H1 (cell line): ENCODE measurements around the gene LCN6. TPM values are rescaled to one million over a fixed set of nuclear protein-coding genes. Genes with fewer than 3 reads are reported as not detected.

ENCODE experiments used
- CTCF ChIA-PET: fragments of 300-600 bp; sonication (Branson Sonifier 250); formaldehyde crosslinking; loops from one replicate; lab custom pipeline; 2021; ENCODE audit not compliant: partially characterized antibody; lab: Charles Lee
- POLR2A ChIA-PET: fragments of 300-600 bp; sonication (Branson Sonifier 250); formaldehyde crosslinking; loops from one replicate; lab custom pipeline; 2021; ENCODE audit warnings: inconsistent platforms; ENCODE audit not compliant: partially characterized antibody; lab: Charles Lee
- DNase-seq, 2 experiments: peaks; one replicate each; pipeline versions ENCODE4 v3.0.0 to v3.0.0-alpha.2; 2010 to 2022; ENCODE audit warnings: low spot score in 2 of 2, low read depth in 1 of 2, mixed read lengths in 1 of 2
- FAIRE-seq: peaks from 2 replicates; lab custom pipeline; 2011; peaks lifted over from hg19 to GRCh38; lab: Jason Lieb, UNC
- H2AFZ ChIP-seq: 2 replicates; pipeline ENCODE4 v1.8.1; 2012; ENCODE audit warnings: low read length, inconsistent platforms
- H2AK5ac ChIP-seq: 2 replicates; pipeline ENCODE4 v1.6.1; 2013; ENCODE audit warnings: low read depth, low read length
- H2BK120ac ChIP-seq: replicated peaks from 2 replicates; pipeline ENCODE3; 2013; ENCODE audit warnings: low read depth, low read length, inconsistent platforms
- H2BK12ac ChIP-seq: 2 replicates; pipeline ENCODE4 v1.6.1; 2013; ENCODE audit warnings: low read depth, low read length
- H2BK15ac ChIP-seq: 2 replicates; pipeline ENCODE4 v1.6.1; 2013; ENCODE audit warnings: low read length
- H2BK20ac ChIP-seq: 2 replicates; pipeline ENCODE4 v1.6.1; 2013; ENCODE audit warnings: low read length
- H2BK5ac ChIP-seq: 2 replicates; pipeline ENCODE4 v1.6.1; 2013; ENCODE audit warnings: low read depth, low read length
- H3K14ac ChIP-seq: 2 replicates; pipeline ENCODE4 v1.6.1; 2013; ENCODE audit warnings: inconsistent platforms; ENCODE audit not compliant: insufficient read length
- H3K18ac ChIP-seq: 2 replicates; pipeline ENCODE4 v1.6.1; 2013; ENCODE audit warnings: low read length; ENCODE audit errors: extremely low read depth
- H3K23ac ChIP-seq: 2 replicates; pipeline ENCODE4 v1.6.1; 2013; ENCODE audit warnings: inconsistent platforms; ENCODE audit not compliant: insufficient read length
- H3K23me2 ChIP-seq: 2 replicates; pipeline ENCODE4 v1.6.1; 2013; ENCODE audit warnings: low read depth, low read length
- H3K27ac ChIP-seq: 2 replicates; pipeline ENCODE4 v1.6.1; 2011; ENCODE audit warnings: low read depth, low read length, inconsistent platforms
- H3K27me3 ChIP-seq, 4 experiments: replicated peaks in 1 of 4; 1 replicate in 1 of 4; 2 replicates in 3 of 4; pipeline versions ENCODE4 v1.6.1 to v1.8.1; 2011 to 2013; ENCODE audit warnings: low read length in 3 of 4, mild to moderate bottlenecking in 3 of 4, inconsistent platforms in 2 of 4, mixed read lengths in 2 of 4, moderate library complexity in 1 of 4; ENCODE audit not compliant: control insufficient read depth in 3 of 4, insufficient read depth in 3 of 4; ENCODE audit errors: extremely low read depth in 1 of 4
- H3K36me3 ChIP-seq, 4 experiments: 2 replicates each; pipeline versions ENCODE4 v1.6.1 to v1.8.1; 2011 to 2013; ENCODE audit warnings: mild to moderate bottlenecking in 4 of 4, low read length in 3 of 4, moderate library complexity in 2 of 4, control low read depth in 1 of 4, inconsistent platforms in 1 of 4; ENCODE audit not compliant: insufficient read depth in 4 of 4, control insufficient read depth in 2 of 4
- H3K4ac ChIP-seq: replicated peaks from 2 replicates; pipeline ENCODE3; 2013; ENCODE audit warnings: low read length, low read depth, mixed read lengths, inconsistent platforms; ENCODE audit not compliant: insufficient read length
- H3K4me1 ChIP-seq, 4 experiments: replicated peaks in 1 of 4; 1 replicate in 1 of 4; 2 replicates in 3 of 4; pipeline versions ENCODE4 v1.6.1 to v1.8.1; 2011 to 2013; ENCODE audit warnings: low read length in 3 of 4, inconsistent platforms in 2 of 4, mixed read lengths in 1 of 4; ENCODE audit not compliant: insufficient read depth in 4 of 4, control insufficient read depth in 3 of 4
- H3K4me2 ChIP-seq, 2 experiments: 2 replicates each; pipeline versions ENCODE4 v1.6.1 to v1.8.1; 2011 to 2013; ENCODE audit warnings: low read depth in 2 of 2, low read length in 2 of 2, control low read depth in 1 of 2, inconsistent platforms in 1 of 2, mild to moderate bottlenecking in 1 of 2; ENCODE audit not compliant: insufficient read depth in 1 of 2
- H3K4me3 ChIP-seq, 4 experiments: fragments of 200-600, 300-600 bp in 1 of 4; sonication (generic), shearing (Covaris generic), sonication (Bioruptor Twin) in 1 of 4; 2 replicates each; pipeline versions ENCODE4 v1.5.1 to v1.8.1; 2011 to 2016; ENCODE audit warnings: low read length in 4 of 4, low read depth in 3 of 4, control low read depth in 2 of 4, inconsistent platforms in 2 of 4, mild to moderate bottlenecking in 2 of 4, mixed read lengths in 1 of 4, moderate library complexity in 1 of 4; ENCODE audit not compliant: insufficient read depth in 2 of 4; ENCODE audit errors: extremely low read depth in 1 of 4
- H3K56ac ChIP-seq: replicated peaks from 2 replicates; pipeline ENCODE3; 2013; ENCODE audit warnings: low read depth, mild to moderate bottlenecking, mixed read lengths, low read length, inconsistent platforms; ENCODE audit not compliant: insufficient read length
- H3K79me1 ChIP-seq: 2 replicates; pipeline ENCODE4 v1.6.1; 2013; ENCODE audit warnings: low read depth, low read length, control low read depth
- H3K79me2 ChIP-seq, 2 experiments: 2 replicates each; pipeline versions ENCODE4 v1.6.1 to v1.8.1; 2012 to 2013; ENCODE audit warnings: low read length in 2 of 2, mild to moderate bottlenecking in 2 of 2, inconsistent platforms in 1 of 2; ENCODE audit not compliant: insufficient read depth in 2 of 2, control insufficient read depth in 1 of 2
- H3K9ac ChIP-seq, 4 experiments: replicated peaks in 1 of 4; 1 replicate in 1 of 4; 2 replicates in 3 of 4; pipeline versions ENCODE4 v1.6.1 to v1.8.1; 2011 to 2013; ENCODE audit warnings: low read depth in 3 of 4, low read length in 3 of 4, control low read depth in 2 of 4, mild to moderate bottlenecking in 2 of 4, moderate library complexity in 2 of 4, inconsistent platforms in 1 of 4; ENCODE audit errors: extremely low read depth in 1 of 4
- H3K9me3 ChIP-seq, 2 experiments: 2 replicates each; pipeline versions ENCODE4 v1.6.1 to v1.8.1; 2012 to 2013; ENCODE audit warnings: mild to moderate bottlenecking in 2 of 2, moderate library complexity in 2 of 2, control low read depth in 1 of 2, inconsistent platforms in 1 of 2, low read depth in 1 of 2, low read length in 1 of 2, mixed read lengths in 1 of 2; ENCODE audit not compliant: insufficient read depth in 2 of 2
- H4K20me1 ChIP-seq, 2 experiments: replicated peaks in 1 of 2; 2 replicates each; pipeline versions ENCODE3 to v1.8.1; 2011 to 2013; ENCODE audit warnings: inconsistent platforms in 2 of 2, low read length in 2 of 2, mild to moderate bottlenecking in 1 of 2; ENCODE audit not compliant: insufficient read depth in 2 of 2, control insufficient read depth in 1 of 2
- H4K5ac ChIP-seq: 2 replicates; pipeline ENCODE4 v1.6.1; 2013; ENCODE audit warnings: low read length, low read depth, mixed read lengths, inconsistent platforms; ENCODE audit not compliant: insufficient read length
- H4K8ac ChIP-seq: 2 replicates; pipeline ENCODE4 v1.8.0; 2013; ENCODE audit warnings: mild to moderate bottlenecking, moderate library complexity, low read length, inconsistent platforms; ENCODE audit not compliant: insufficient read depth; ENCODE audit errors: extremely low read depth
- H4K91ac ChIP-seq: replicated peaks from 2 replicates; pipeline ENCODE3; 2013; ENCODE audit warnings: low read length, mixed read lengths, inconsistent platforms; ENCODE audit not compliant: insufficient read length
- CHD1 ChIP-seq: IDR thresholded peaks from 2 replicates; pipeline ENCODE4 v1.6.1; 2012; ENCODE audit warnings: low read depth, low read length, improper control_type of control experiment
- HDAC2 ChIP-seq, 2 experiments: fragments of 300-600 bp in 1 of 2; sonication (generic) in 1 of 2; IDR thresholded peaks; 2 replicates each; pipeline ENCODE4 v1.6.1; 2011 to 2012; ENCODE audit warnings: low read depth in 2 of 2, low read length in 2 of 2, mild to moderate bottlenecking in 2 of 2, moderate library complexity in 2 of 2, borderline replicate concordance in 1 of 2, inconsistent platforms in 1 of 2
- POLR2A ChIP-seq, 2 experiments: IDR thresholded peaks; 1 replicate in 1 of 2; 2 replicates in 1 of 2; pipeline ENCODE4 v1.6.1; 2011; ENCODE audit warnings: low read depth in 2 of 2, low read length in 2 of 2, mild to moderate bottlenecking in 2 of 2; ENCODE audit errors: control extremely low read depth in 1 of 2
- POLR2AphosphoS5 ChIP-seq: IDR thresholded peaks from 2 replicates; pipeline ENCODE4 v1.6.1; 2011; ENCODE audit warnings: low read depth, low read length
- SAP30 ChIP-seq: fragments of 300-600 bp; sonication (generic); IDR thresholded peaks from 2 replicates; pipeline ENCODE4 v1.7.1; 2012; ENCODE audit warnings: low read length, moderate library complexity, mild to moderate bottlenecking, inconsistent platforms; ENCODE audit not compliant: insufficient read depth, insufficient replicate concordance
- YY1 ChIP-seq: IDR thresholded peaks from 2 replicates; pipeline ENCODE4 v1.6.1; 2011; ENCODE audit warnings: low read depth, mild to moderate bottlenecking, low read length
- WGBS, 2 experiments: shearing (Covaris generic) in 1 of 2; methylation state at CpG; one replicate each; pipeline versions ENCODE4 v1.1.6 to v1.1.7; 2013 to 2015; ENCODE audit warnings: low lambda C conversion rate in 2 of 2, mixed read lengths in 2 of 2, inconsistent platforms in 1 of 2, low coverage in 1 of 2, missing lambda C conversion rate in 1 of 2; ENCODE audit not compliant: insufficient replicate concordance in 2 of 2, insufficient coverage in 1 of 2, insufficient read length in 1 of 2; ENCODE audit errors: extremely low coverage in 1 of 2, missing lambda C conversion rate in 1 of 2; 5-methylcytosine and 5-hydroxymethylcytosine counted together
- polyA plus RNA-seq, 7 experiments: library from polyadenylated mRNA; depleted of rRNA in 3 of 7; stranded (reverse) in 5 of 7; unstranded in 2 of 7; fragments of >200 nt in 5 of 7; fragments of 200-250 nt in 2 of 7; gene quantifications; 1 replicate in 5 of 7; 2 replicates in 1 of 7; 4 replicates in 1 of 7; pipeline versions ENCODE4 v1.2.1 to v1.2.3, GENCODE V29; 2011 to 2013; ENCODE audit warnings: missing spikeins in 2 of 7, mixed read lengths in 2 of 7
- total RNA-seq: library from RNA; stranded (reverse); fragmentation: NEBNext Ultra II Directional; extraction: Animal tissue kit (Norgen Biotek cat#: 25700); gene quantifications from 2 replicates; pipeline ENCODE4 v1.2.1, GENCODE V29; 2021
- TF ChIP-seq, protein P1 (sequence below): IDR thresholded peaks from 2 replicates; pipeline ENCODE4 v1.6.1; 2012; ENCODE audit warnings: low read length, inconsistent platforms

Gene LCN6
- total and polyA plus RNA-seq, 2 of the 8 experiments (the other 6 are each of a cell fraction or from before 2014, with no cell fraction given): not detected

DNA sequence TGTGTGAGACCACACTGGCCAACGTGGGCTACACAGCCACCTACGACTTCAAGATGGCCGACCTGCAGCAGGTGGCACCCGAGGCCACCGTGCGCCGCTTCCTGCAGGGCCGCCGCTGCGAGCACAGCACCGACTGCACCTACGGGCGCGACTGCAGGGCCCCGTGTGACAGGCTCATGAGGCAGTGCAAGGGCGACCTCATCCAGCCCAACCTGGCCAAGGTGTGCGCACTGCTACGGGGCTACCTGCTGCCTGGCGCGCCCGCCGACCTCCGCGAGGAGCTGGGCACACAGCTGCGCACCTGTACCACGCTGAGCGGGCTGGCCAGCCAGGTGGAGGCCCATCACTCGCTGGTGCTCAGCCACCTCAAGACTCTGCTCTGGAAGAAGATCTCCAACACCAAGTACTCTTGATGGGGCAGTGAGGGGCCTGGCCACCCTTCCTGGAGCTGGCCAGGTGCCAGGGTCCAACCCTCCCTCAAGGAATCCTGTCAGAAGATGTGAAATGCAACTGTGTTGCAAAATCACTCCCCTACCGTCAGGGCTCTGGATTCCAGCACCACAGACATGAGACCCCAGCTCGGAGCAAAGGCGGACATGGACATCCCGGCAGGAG is 24.9 kb downstream of the LCN6 start:
- Histone ChIP-seq H2BK5ac (peak overlapping the region; percentile 24; the same call in 1 of the 2 replicates), H3K9ac (no peak overlapping the region), H2BK15ac (no peak overlapping the region), H2BK12ac (no peak overlapping the region), H3K56ac (no peak overlapping the region), H2BK120ac (no peak overlapping the region), H3K4me1 (peaks cover 3 to 22% (median 4%) of the 10 kb centered on the region in 4 experiments), H3K18ac (no peak overlapping the region), H2AK5ac (no peak overlapping the region), H3K14ac (no peak overlapping the region), H3K4me2 (no peak overlapping the region), H3K4ac (no peak overlapping the region), H3K23me2 (peaks cover 10% of the 10 kb centered on the region; the same call in 1 of the 2 replicates), H3K36me3 (peaks cover 19 to 49% (median 35%) of the 10 kb centered on the region in 4 experiments), H3K27me3 (no peaks in the 10 kb centered on the region), H4K91ac (no peak overlapping the region), H4K20me1 (peaks cover 30 to 48% of the 10 kb centered on the region in 2 experiments), H3K27ac (no peak overlapping the region), H3K79me2 (peaks cover 8 to 26% of the 10 kb centered on the region in 2 experiments), H3K79me1 (peaks cover 7% of the 10 kb centered on the region), H4K8ac (peak overlapping the region; percentile 14; the same call in 1 of the 2 replicates), H2AFZ (no peak overlapping the region), H3K23ac (no peak overlapping the region), H2BK20ac (no peak overlapping the region), H3K4me3 (no peak overlapping the region), H4K5ac (no peak overlapping the region), H3K9me3 (no peaks in the 10 kb centered on the region)
- POLR2A ChIA-PET: interaction anchor here (0.6 to 4.3 kb wide), 8 partner anchors 10 to 125 kb away, joined by 3 to 46 read pairs (median 3); partner anchors contain the start of gene DIPK1B
- CTCF ChIA-PET: interaction anchor here (1.9 kb wide), 1 partner anchor 10 kb away, joined by 5 read pairs; the partner anchor contains the start of gene DIPK1B
- DNase-seq (no peak), FAIRE-seq (no peak)
- 89% methylated on average over 32 of the region's 32 CpGs; no CpG with 5 or more reads in 1 of the 2 experiments for WGBS, 2 experiments
- TF ChIP-seq CHD1: no peak
- peak; percentile 70 for TF ChIP-seq POLR2AphosphoS5
- no peak for TF ChIP-seq SAP30
- peak in 1 of 2 experiments; percentile 42; a peak in 2 of 3 replicates for TF ChIP-seq POLR2A (IDR thresholded peaks at IDR 0.05; ENCODE audit: control extremely low read depth in 1 of 2, low read depth in 2 of 2, low read length in 2 of 2)
- TF ChIP-seq YY1: 0 out of 2 replicates have a peak, but pooled peaks have one; percentile 26
- TF ChIP-seq HDAC2 (IDR thresholded peaks at IDR 0.05; ENCODE audit: borderline replicate concordance in 1 of 2, low read depth in 2 of 2, low read length in 2 of 2): no peak
- TF ChIP-seq, protein P1, sequence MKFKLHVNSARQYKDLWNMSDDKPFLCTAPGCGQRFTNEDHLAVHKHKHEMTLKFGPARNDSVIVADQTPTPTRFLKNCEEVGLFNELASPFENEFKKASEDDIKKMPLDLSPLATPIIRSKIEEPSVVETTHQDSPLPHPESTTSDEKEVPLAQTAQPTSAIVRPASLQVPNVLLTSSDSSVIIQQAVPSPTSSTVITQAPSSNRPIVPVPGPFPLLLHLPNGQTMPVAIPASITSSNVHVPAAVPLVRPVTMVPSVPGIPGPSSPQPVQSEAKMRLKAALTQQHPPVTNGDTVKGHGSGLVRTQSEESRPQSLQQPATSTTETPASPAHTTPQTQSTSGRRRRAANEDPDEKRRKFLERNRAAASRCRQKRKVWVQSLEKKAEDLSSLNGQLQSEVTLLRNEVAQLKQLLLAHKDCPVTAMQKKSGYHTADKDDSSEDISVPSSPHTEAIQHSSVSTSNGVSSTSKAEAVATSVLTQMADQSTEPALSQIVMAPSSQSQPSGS: no peak
